Activated T-cell treated with anti-CD3 and anti-CD28 coated beads, Interleukin-2, amount 50 U/mL, for 72 hours (primary cell): ENCODE results near the gene CDKAL1. TPM values are rescaled to one million over a fixed set of nuclear protein-coding genes. Genes with fewer than 3 reads are reported as not detected.

ENCODE experiments used
- ATAC-seq, 2 donors: fragments of 150-1000 bp; cut with Tn5 transposase; replicated peaks in 1 of 2; 2 replicates each; pipeline ENCODE4 v1.10.0; 2021; ENCODE audit warnings: moderate library complexity in 2 of 2, mild to moderate bottlenecking in 1 of 2
- DNase-seq, 2 donors: peaks; one replicate each; pipeline ENCODE4 v3.0.0; 2021 to 2022; ENCODE audit warnings: mixed read lengths in 1 of 2
- H3K27ac Mint-ChIP-seq: one replicate; pipeline ENCODE4 v1.8.0; 2022; ENCODE audit warnings: mild to moderate bottlenecking, moderate library complexity, mixed read lengths
- H3K27me3 Mint-ChIP-seq: one replicate; pipeline ENCODE4 v1.8.0; 2022; ENCODE audit warnings: low read depth, mixed read lengths
- H3K36me3 Mint-ChIP-seq, 2 donors: one replicate each; pipeline ENCODE4 v1.8.0; 2022; ENCODE audit warnings: mixed read lengths in 2 of 2, mild to moderate bottlenecking in 1 of 2; ENCODE audit not compliant: insufficient read depth in 2 of 2
- H3K4me1 Mint-ChIP-seq: one replicate; pipeline ENCODE4 v1.8.0; 2022; ENCODE audit warnings: low read depth, mixed read lengths
- H3K4me3 Mint-ChIP-seq, 2 donors: one replicate each; pipeline ENCODE4 v1.8.0; 2022; ENCODE audit warnings: mild to moderate bottlenecking in 2 of 2, mixed read lengths in 2 of 2, moderate library complexity in 2 of 2
- H3K9me3 Mint-ChIP-seq, 2 donors: one replicate each; pipeline ENCODE4 v1.8.0; 2022; ENCODE audit warnings: mixed read lengths in 2 of 2
- total RNA-seq, 2 donors: library from RNA; stranded (reverse); gene quantifications; one replicate each; pipeline ENCODE4 v1.2.3, GENCODE V29; 2022

CDKAL1 gene
- total RNA-seq, 2 donors from 2014 or later = 25.9 to 29.8 TPM

- peaks cover 2 to 7% of the 10 kb centered on the region in 2 donors for H3K9me3 Mint-ChIP-seq
- peaks cover 8% of the 10 kb centered on the region for H3K4me1 Mint-ChIP-seq
- H3K4me3 Mint-ChIP-seq = no peak overlapping the region
- H3K36me3 Mint-ChIP-seq = peaks cover 16 to 21% of the 10 kb centered on the region in 2 donors
- ATAC-seq (no peak), DNase-seq (no peak)
- no peak overlapping the region for H3K27ac Mint-ChIP-seq
- H3K27me3 Mint-ChIP-seq = no peaks in the 10 kb centered on the region
These were observed 469.7 kb downstream of the CDKAL1 start for GRCh38 chr6:21003780-21004541.

- Mint-ChIP-seq H3K9me3 (peaks cover 2 to 9% of the 10 kb centered on the region in 2 donors), H3K4me1 (peaks cover 8% of the 10 kb centered on the region), H3K36me3 (peaks cover 18 to 21% of the 10 kb centered on the region in 2 donors), H3K4me3 (no peak overlapping the region), H3K27ac (no peak overlapping the region), H3K27me3 (no peaks in the 10 kb centered on the region)
- no peak for DNase-seq
- no peak for ATAC-seq
These were observed 471.7 kb downstream of the CDKAL1 start for GRCh38 chr6:21005816-21006570.

- H3K27me3 Mint-ChIP-seq = no peaks in the 10 kb centered on the region
These were observed 485.4 kb downstream of the CDKAL1 start for GRCh38 chr6:21019614-21020013.

GRCh38 chr6:21022343-21023107 lies 488.3 kb downstream of the CDKAL1 start:
- peak in 1 of 2 donors; percentile 34 for ATAC-seq
- peaks cover 7 to 9% of the 10 kb centered on the region in 2 donors for H3K9me3 Mint-ChIP-seq
- no peaks in the 10 kb centered on the region for H3K27me3 Mint-ChIP-seq
- peaks cover 11 to 16% of the 10 kb centered on the region in 2 donors for H3K36me3 Mint-ChIP-seq
- no peak overlapping the region for H3K4me3 Mint-ChIP-seq
- DNase-seq = no peak
- H3K27ac Mint-ChIP-seq = no peak overlapping the region
- no peaks in the 10 kb centered on the region for H3K4me1 Mint-ChIP-seq

More at GRCh38 chr6:21019614-21020013, 485.4 kb downstream of the CDKAL1 start:
- Mint-ChIP-seq H3K27ac (no peak overlapping the region), H3K4me3 (no peak overlapping the region), H3K4me1 (no peaks in the 10 kb centered on the region), H3K36me3 (peaks cover 4 to 7% of the 10 kb centered on the region in 2 donors), H3K9me3 (peaks cover 0 to 4% of the 10 kb centered on the region in 2 donors)
- no peak for ATAC-seq
- DNase-seq = no peak

- ATAC-seq (no peak), DNase-seq (no peak)
- H3K4me3 Mint-ChIP-seq = no peak overlapping the region
- no peak overlapping the region for H3K27ac Mint-ChIP-seq
- peaks cover 12 to 18% of the 10 kb centered on the region in 2 donors for H3K36me3 Mint-ChIP-seq
- H3K4me1 Mint-ChIP-seq = no peaks in the 10 kb centered on the region
- peaks cover 7 to 11% of the 10 kb centered on the region in 2 donors for H3K9me3 Mint-ChIP-seq
- no peaks in the 10 kb centered on the region for H3K27me3 Mint-ChIP-seq
These were observed 489.0 kb downstream of the CDKAL1 start for GRCh38 chr6:21023210-21023609.

- Mint-ChIP-seq H3K36me3 (peaks cover 12 to 23% of the 10 kb centered on the region in 2 donors), H3K4me1 (no peaks in the 10 kb centered on the region), H3K4me3 (no peak overlapping the region), H3K27me3 (no peaks in the 10 kb centered on the region), H3K27ac (no peak overlapping the region), H3K9me3 (peaks cover 8 to 11% of the 10 kb centered on the region in 2 donors)
- ATAC-seq = no peak
- DNase-seq = no peak
These were observed 490.4 kb downstream of the CDKAL1 start for GRCh38 chr6:21024616-21025015.

GRCh38 chr6:21026576-21027273 lies 492.5 kb downstream of the CDKAL1 start:
- peaks cover 11 to 26% of the 10 kb centered on the region in 2 donors for H3K36me3 Mint-ChIP-seq
- DNase-seq = no peak
- no peak for ATAC-seq
- no peaks in the 10 kb centered on the region for H3K4me1 Mint-ChIP-seq
- no peak overlapping the region for H3K27ac Mint-ChIP-seq
- no peak overlapping the region for H3K4me3 Mint-ChIP-seq
- H3K27me3 Mint-ChIP-seq = no peaks in the 10 kb centered on the region
- H3K9me3 Mint-ChIP-seq = peaks cover 8 to 9% of the 10 kb centered on the region in 2 donors

GRCh38 chr6:21027507-21027906 lies 493.2 kb downstream of the CDKAL1 start:
- Mint-ChIP-seq H3K36me3 (peaks cover 11 to 23% of the 10 kb centered on the region in 2 donors), H3K27ac (no peak overlapping the region), H3K4me1 (no peaks in the 10 kb centered on the region), H3K9me3 (peaks cover 8 to 9% of the 10 kb centered on the region in 2 donors), H3K4me3 (no peak overlapping the region), H3K27me3 (no peaks in the 10 kb centered on the region)
- no peak for ATAC-seq
- no peak for DNase-seq

- H3K36me3 Mint-ChIP-seq = peaks cover 8 to 20% of the 10 kb centered on the region in 2 donors
- no peaks in the 10 kb centered on the region for H3K27me3 Mint-ChIP-seq
- H3K9me3 Mint-ChIP-seq = peaks cover 9% of the 10 kb centered on the region in 2 donors
- DNase-seq = no peak
- no peaks in the 10 kb centered on the region for H3K4me1 Mint-ChIP-seq
- H3K4me3 Mint-ChIP-seq = no peak overlapping the region
- ATAC-seq = no peak
- no peak overlapping the region for H3K27ac Mint-ChIP-seq
These were observed 496.9 kb downstream of the CDKAL1 start for GRCh38 chr6:21031182-21031581.

- Mint-ChIP-seq H3K4me3 (no peak overlapping the region), H3K9me3 (peaks cover 0 to 3% of the 10 kb centered on the region in 2 donors), H3K4me1 (no peaks in the 10 kb centered on the region), H3K27ac (no peak overlapping the region), H3K27me3 (no peaks in the 10 kb centered on the region), H3K36me3 (peaks cover 0 to 9% of the 10 kb centered on the region in 2 donors)
- ATAC-seq (no peak), DNase-seq (no peak)
These were observed 498.8 kb downstream of the CDKAL1 start for GRCh38 chr6:21033084-21033483.

GRCh38 chr6:21033575-21034026 lies 499.3 kb downstream of the CDKAL1 start:
- Mint-ChIP-seq H3K27me3 (no peaks in the 10 kb centered on the region), H3K27ac (no peak overlapping the region)

GRCh38 chr6:21034345-21034744 lies 500.1 kb downstream of the CDKAL1 start:
- no peaks in the 10 kb centered on the region for H3K27me3 Mint-ChIP-seq
- DNase-seq = no peak
- no peak overlapping the region for H3K27ac Mint-ChIP-seq
- H3K36me3 Mint-ChIP-seq = peaks cover 0 to 6% of the 10 kb centered on the region in 2 donors
- ATAC-seq = no peak
- H3K9me3 Mint-ChIP-seq = peaks cover 0 to 2% of the 10 kb centered on the region in 2 donors
- H3K4me1 Mint-ChIP-seq = no peaks in the 10 kb centered on the region
- H3K4me3 Mint-ChIP-seq = no peak overlapping the region

More at GRCh38 chr6:21033575-21034026, 499.3 kb downstream of the CDKAL1 start:
- H3K4me1 Mint-ChIP-seq = no peaks in the 10 kb centered on the region
- DNase-seq (no peak), ATAC-seq (no peak)
- H3K36me3 Mint-ChIP-seq = peaks cover 0 to 9% of the 10 kb centered on the region in 2 donors
- H3K4me3 Mint-ChIP-seq = no peak overlapping the region
- peaks cover 0 to 3% of the 10 kb centered on the region in 2 donors for H3K9me3 Mint-ChIP-seq
